Measurements from ENCODE around the gene TRIM47. TPM values are rescaled to one million over a fixed set of nuclear protein-coding genes. Genes with fewer than 3 reads are reported as not detected.
A peak's percentile ranks its signal among the peaks of the same experiment; 100 is the strongest.

TRIM47 gene
- total RNA-seq, 6 experiments from 2014 or later, result 9.1 to 27.0 (median 21.5) TPM

GRCh38 chr17:75915268-75915667 is 36.9 kb upstream of the TRIM47 start:
- no peak for TF ChIP-seq POLR2A (IDR thresholded peaks at IDR 0.05)
- TF ChIP-seq, protein P1, sequence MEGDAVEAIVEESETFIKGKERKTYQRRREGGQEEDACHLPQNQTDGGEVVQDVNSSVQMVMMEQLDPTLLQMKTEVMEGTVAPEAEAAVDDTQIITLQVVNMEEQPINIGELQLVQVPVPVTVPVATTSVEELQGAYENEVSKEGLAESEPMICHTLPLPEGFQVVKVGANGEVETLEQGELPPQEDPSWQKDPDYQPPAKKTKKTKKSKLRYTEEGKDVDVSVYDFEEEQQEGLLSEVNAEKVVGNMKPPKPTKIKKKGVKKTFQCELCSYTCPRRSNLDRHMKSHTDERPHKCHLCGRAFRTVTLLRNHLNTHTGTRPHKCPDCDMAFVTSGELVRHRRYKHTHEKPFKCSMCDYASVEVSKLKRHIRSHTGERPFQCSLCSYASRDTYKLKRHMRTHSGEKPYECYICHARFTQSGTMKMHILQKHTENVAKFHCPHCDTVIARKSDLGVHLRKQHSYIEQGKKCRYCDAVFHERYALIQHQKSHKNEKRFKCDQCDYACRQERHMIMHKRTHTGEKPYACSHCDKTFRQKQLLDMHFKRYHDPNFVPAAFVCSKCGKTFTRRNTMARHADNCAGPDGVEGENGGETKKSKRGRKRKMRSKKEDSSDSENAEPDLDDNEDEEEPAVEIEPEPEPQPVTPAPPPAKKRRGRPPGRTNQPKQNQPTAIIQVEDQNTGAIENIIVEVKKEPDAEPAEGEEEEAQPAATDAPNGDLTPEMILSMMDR (IDR thresholded peaks at IDR 0.05), result no peak
- Histone ChIP-seq H3K27ac (no peak overlapping the region), H3K4me3 (no peak overlapping the region), H3K27me3 (no peaks in the 10 kb centered on the region), H3K36me3 (no peaks in the 10 kb centered on the region), H3K9me3 (no peaks in the 10 kb centered on the region), H3K4me1 (no peaks in the 10 kb centered on the region)
- DNase-seq (no peak), ATAC-seq (no peak)
- intact Hi-C loops (cut with DNase I), result no loop called here
- WGBS (ENCODE audit: insufficient coverage, low coverage, low lambda C conversion rate, missing lambda C conversion rate), result 93% methylated on average over 5 of the region's 8 CpGs

GRCh38 chr17:75914643-75915267 is 36.4 kb upstream of the TRIM47 start:
- Histone ChIP-seq H3K27ac (no peak overlapping the region), H3K9me3 (no peaks in the 10 kb centered on the region), H3K27me3 (no peaks in the 10 kb centered on the region), H3K4me1 (no peaks in the 10 kb centered on the region), H3K4me3 (no peak overlapping the region), H3K36me3 (no peaks in the 10 kb centered on the region)
- WGBS (ENCODE audit: insufficient coverage, low coverage, low lambda C conversion rate, missing lambda C conversion rate), result 100% methylated on average over 1 of the region's 34 CpGs
- ATAC-seq (no peak), DNase-seq (no peak)
- intact Hi-C loops (cut with DNase I), result no loop called here
- no peak for TF ChIP-seq POLR2A (IDR thresholded peaks at IDR 0.05)
- TF ChIP-seq, protein P1 (IDR thresholded peaks at IDR 0.05), result no peak

- peak in 1 of 4 donors; percentile 6 for ATAC-seq
- intact Hi-C loops (cut with DNase I), result no loop called here
- Histone ChIP-seq H3K4me3 (no peak overlapping the region), H3K4me1 (no peaks in the 10 kb centered on the region), H3K27me3 (no peaks in the 10 kb centered on the region), H3K27ac (no peak overlapping the region), H3K36me3 (no peaks in the 10 kb centered on the region), H3K9me3 (no peaks in the 10 kb centered on the region)
- no peak for DNase-seq
- TF ChIP-seq POLR2A (IDR thresholded peaks at IDR 0.05), result no peak
- TF ChIP-seq, protein P1 (IDR thresholded peaks at IDR 0.05), result no peak
- 88% methylated on average over 5 of the region's 32 CpGs for WGBS (ENCODE audit: insufficient coverage, low coverage, low lambda C conversion rate, missing lambda C conversion rate)
Measured at GRCh38 chr17:75913537-75914210, 35.3 kb upstream of the TRIM47 start.

GRCh38 chr17:75910699-75911098 is 32.3 kb upstream of the TRIM47 start:
- intact Hi-C loops (cut with DNase I), result no loop called here
- Histone ChIP-seq H3K27ac (no peak overlapping the region), H3K4me3 (no peak overlapping the region), H3K27me3 (no peaks in the 10 kb centered on the region), H3K9me3 (no peaks in the 10 kb centered on the region), H3K4me1 (peaks cover 0 to under 1% (median 0%) of the 10 kb centered on the region in 4 donors), H3K36me3 (no peaks in the 10 kb centered on the region)
- ATAC-seq (no peak), DNase-seq (no peak)
- 83% methylated on average over 1 of the region's 6 CpGs for WGBS (ENCODE audit: insufficient coverage, low coverage, low lambda C conversion rate, missing lambda C conversion rate)
- TF ChIP-seq POLR2A (IDR thresholded peaks at IDR 0.05), result no peak

- Histone ChIP-seq H3K27me3 (no peaks in the 10 kb centered on the region), H3K27ac (no peak overlapping the region), H3K36me3 (no peaks in the 10 kb centered on the region), H3K4me1 (peaks cover 0 to 6% (median 0%) of the 10 kb centered on the region in 4 donors), H3K9me3 (no peaks in the 10 kb centered on the region), H3K4me3 (no peak overlapping the region)
- WGBS (ENCODE audit: insufficient coverage, low coverage, low lambda C conversion rate, missing lambda C conversion rate), result 90% methylated on average over 5 of the region's 11 CpGs
- DNase-seq (peak in 1 of 3 donors; percentile 57), ATAC-seq (no peak)
- TF ChIP-seq, protein P1 (IDR thresholded peaks at IDR 0.05), result no peak
- TF ChIP-seq POLR2A (IDR thresholded peaks at IDR 0.05), result no peak
- intact Hi-C loops (cut with DNase I), result loop anchor here (5.0 kb wide), 1 partner anchor 97 kb away; no protein-coding TSS in a partner anchor
Measured at GRCh38 chr17:75909812-75910274, 31.5 kb upstream of the TRIM47 start.
